GM12878 (cell line): ENCODE results near the gene NEK1. TPM values are rescaled to one million over a fixed set of nuclear protein-coding genes. Genes with fewer than 3 reads are reported as not detected.

Source experiments
- CHD4 ChIP-seq: fragments of 200-600 bp; sonication (generic); IDR thresholded peaks from 2 replicates; pipeline ENCODE4 v1.6.1; 2016; ENCODE audit warnings: mild to moderate bottlenecking
- HCFC1 ChIP-seq: fragments of 150-350 bp; IDR thresholded peaks from 2 replicates; pipeline ENCODE4 v1.6.1; 2014; ENCODE audit warnings: low read length
- MEF2A ChIP-seq: IDR thresholded peaks from 2 replicates; pipeline ENCODE4 v1.6.1; 2011; ENCODE audit warnings: low read depth, mild to moderate bottlenecking, low read length, moderate library complexity; ENCODE audit not compliant: insufficient read depth
- NFXL1 ChIP-seq: fragments of 450-650 bp; IDR thresholded peaks from 2 replicates; pipeline ENCODE4 v1.6.1; 2017; ENCODE audit warnings: antibody characterized with exemption, mild to moderate bottlenecking, borderline replicate concordance
- RBBP5 ChIP-seq: fragments of 200-600 bp; sonication (generic); conservative IDR thresholded peaks from 2 replicates; pipeline ENCODE4 v1.6.1; 2016
- SREBF2 ChIP-seq: IDR thresholded peaks from 2 replicates; pipeline ENCODE4 v1.6.1; 2012; ENCODE audit warnings: mild to moderate bottlenecking, low read length
- TCF7 ChIP-seq: IDR thresholded peaks from 2 replicates; pipeline ENCODE4 v1.6.1; 2014; ENCODE audit warnings: antibody characterized with exemption, borderline replicate concordance
- WRNIP1 ChIP-seq: IDR thresholded peaks from 2 replicates; pipeline ENCODE4 v1.6.1; 2011; ENCODE audit warnings: low read depth, low read length, improper control_type of control experiment, borderline replicate concordance
- ZNF217 ChIP-seq: fragments of 450-650 bp; IDR thresholded peaks from 2 replicates; pipeline ENCODE4 v1.6.1; 2017; ENCODE audit warnings: antibody characterized with exemption, mild to moderate bottlenecking
- polyA plus RNA-seq, 11 experiments: library from polyadenylated mRNA; depleted of rRNA in 4 of 11; unstranded in 6 of 11; stranded (reverse) in 5 of 11; fragments of >200 nt; fragmentation: Nextera tagmentation in 4 of 11; fragmentation: Illumina TruSeq in 1 of 11; extraction: Ambion mirVana in 4 of 11; extraction: Trizol in 1 of 11; gene quantifications; 1 replicate in 1 of 11; 2 replicates in 10 of 11; pipeline versions ENCODE4 v1.2.1 to v1.2.3, GENCODE V29; 2011 to 2016; ENCODE audit warnings: inconsistent platforms in 2 of 11, missing spikeins in 2 of 11, low read depth in 1 of 11
- total RNA-seq, 4 experiments: library from RNA; depleted of rRNA in 3 of 4; stranded (reverse); fragments of >200 nt in 3 of 4; fragmentation: Illumina TruSeq in 1 of 4; extraction: Trizol in 1 of 4; gene quantifications; 2 replicates each; pipeline versions ENCODE4 v1.2.1 to v1.2.3, GENCODE V29; 2013 to 2021
- TF ChIP-seq, protein P1 (sequence below): fragments of 450-650 bp; IDR thresholded peaks from 2 replicates; pipeline ENCODE4 v1.6.1; 2017; ENCODE audit warnings: mild to moderate bottlenecking, moderate library complexity
- TF ChIP-seq, protein P2 (sequence below), 3 experiments: IDR thresholded peaks in 2 of 3; conservative IDR thresholded peaks in 1 of 3; 2 replicates each; pipeline ENCODE4 v1.5.1; 2011; ENCODE audit warnings: low read depth in 3 of 3, low read length in 3 of 3, mild to moderate bottlenecking in 3 of 3, control low read depth in 2 of 3, moderate library complexity in 2 of 3, inconsistent platforms in 1 of 3, mixed read lengths in 1 of 3; ENCODE audit not compliant: control insufficient read depth in 2 of 3, insufficient read depth in 1 of 3; ENCODE audit errors: extremely low read depth in 1 of 3
- TF ChIP-seq, protein P3 (sequence below): fragments of 450-650 bp; IDR thresholded peaks from 2 replicates; pipeline ENCODE4 v1.6.1; 2017; ENCODE audit warnings: low read depth, mild to moderate bottlenecking, moderate library complexity

Gene NEK1
- total and polyA plus RNA-seq, 10 of the 15 experiments (the other 5 are each of a cell fraction or from before 2014, with no cell fraction given), result 4.9 to 16.1 (median 7.5) TPM

DNA sequence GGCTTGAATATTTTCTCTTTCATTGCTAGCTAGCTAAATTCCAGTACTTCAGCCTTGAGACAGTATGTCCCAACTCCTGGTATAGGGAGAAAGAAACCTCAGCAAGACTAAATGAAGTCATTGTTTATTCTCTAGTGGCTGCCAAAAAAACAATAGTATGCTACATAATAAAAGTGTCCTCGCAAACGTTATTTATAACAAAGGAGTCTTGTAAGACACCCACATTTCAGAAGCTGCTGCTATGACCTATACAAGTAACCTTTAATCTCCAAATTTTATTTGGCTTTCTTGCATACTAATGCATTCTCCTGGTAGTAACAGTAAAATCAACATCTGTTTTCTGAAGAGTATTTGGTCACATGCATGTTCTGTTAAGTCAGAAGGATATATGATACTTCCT lies 28.8 kb downstream of the NEK1 start (continued):
- TF ChIP-seq, protein P1, sequence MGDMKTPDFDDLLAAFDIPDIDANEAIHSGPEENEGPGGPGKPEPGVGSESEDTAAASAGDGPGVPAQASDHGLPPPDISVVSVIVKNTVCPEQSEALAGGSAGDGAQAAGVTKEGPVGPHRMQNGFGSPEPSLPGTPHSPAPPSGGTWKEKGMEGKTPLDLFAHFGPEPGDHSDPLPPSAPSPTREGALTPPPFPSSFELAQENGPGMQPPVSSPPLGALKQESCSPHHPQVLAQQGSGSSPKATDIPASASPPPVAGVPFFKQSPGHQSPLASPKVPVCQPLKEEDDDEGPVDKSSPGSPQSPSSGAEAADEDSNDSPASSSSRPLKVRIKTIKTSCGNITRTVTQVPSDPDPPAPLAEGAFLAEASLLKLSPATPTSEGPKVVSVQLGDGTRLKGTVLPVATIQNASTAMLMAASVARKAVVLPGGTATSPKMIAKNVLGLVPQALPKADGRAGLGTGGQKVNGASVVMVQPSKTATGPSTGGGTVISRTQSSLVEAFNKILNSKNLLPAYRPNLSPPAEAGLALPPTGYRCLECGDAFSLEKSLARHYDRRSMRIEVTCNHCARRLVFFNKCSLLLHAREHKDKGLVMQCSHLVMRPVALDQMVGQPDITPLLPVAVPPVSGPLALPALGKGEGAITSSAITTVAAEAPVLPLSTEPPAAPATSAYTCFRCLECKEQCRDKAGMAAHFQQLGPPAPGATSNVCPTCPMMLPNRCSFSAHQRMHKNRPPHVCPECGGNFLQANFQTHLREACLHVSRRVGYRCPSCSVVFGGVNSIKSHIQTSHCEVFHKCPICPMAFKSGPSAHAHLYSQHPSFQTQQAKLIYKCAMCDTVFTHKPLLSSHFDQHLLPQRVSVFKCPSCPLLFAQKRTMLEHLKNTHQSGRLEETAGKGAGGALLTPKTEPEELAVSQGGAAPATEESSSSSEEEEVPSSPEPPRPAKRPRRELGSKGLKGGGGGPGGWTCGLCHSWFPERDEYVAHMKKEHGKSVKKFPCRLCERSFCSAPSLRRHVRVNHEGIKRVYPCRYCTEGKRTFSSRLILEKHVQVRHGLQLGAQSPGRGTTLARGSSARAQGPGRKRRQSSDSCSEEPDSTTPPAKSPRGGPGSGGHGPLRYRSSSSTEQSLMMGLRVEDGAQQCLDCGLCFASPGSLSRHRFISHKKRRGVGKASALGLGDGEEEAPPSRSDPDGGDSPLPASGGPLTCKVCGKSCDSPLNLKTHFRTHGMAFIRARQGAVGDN, result no peak
- TF ChIP-seq, protein P2, sequence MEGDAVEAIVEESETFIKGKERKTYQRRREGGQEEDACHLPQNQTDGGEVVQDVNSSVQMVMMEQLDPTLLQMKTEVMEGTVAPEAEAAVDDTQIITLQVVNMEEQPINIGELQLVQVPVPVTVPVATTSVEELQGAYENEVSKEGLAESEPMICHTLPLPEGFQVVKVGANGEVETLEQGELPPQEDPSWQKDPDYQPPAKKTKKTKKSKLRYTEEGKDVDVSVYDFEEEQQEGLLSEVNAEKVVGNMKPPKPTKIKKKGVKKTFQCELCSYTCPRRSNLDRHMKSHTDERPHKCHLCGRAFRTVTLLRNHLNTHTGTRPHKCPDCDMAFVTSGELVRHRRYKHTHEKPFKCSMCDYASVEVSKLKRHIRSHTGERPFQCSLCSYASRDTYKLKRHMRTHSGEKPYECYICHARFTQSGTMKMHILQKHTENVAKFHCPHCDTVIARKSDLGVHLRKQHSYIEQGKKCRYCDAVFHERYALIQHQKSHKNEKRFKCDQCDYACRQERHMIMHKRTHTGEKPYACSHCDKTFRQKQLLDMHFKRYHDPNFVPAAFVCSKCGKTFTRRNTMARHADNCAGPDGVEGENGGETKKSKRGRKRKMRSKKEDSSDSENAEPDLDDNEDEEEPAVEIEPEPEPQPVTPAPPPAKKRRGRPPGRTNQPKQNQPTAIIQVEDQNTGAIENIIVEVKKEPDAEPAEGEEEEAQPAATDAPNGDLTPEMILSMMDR (IDR thresholded peaks at IDR 0.05 in 2 of 3, conservative IDR thresholded peaks at IDR 0.05 in 1 of 3; ENCODE audit: control insufficient read depth in 2 of 3, extremely low read depth in 1 of 3, insufficient read depth in 1 of 3, low read depth in 3 of 3, low read length in 3 of 3), result no peak
- TF ChIP-seq HCFC1, result no peak
- TF ChIP-seq RBBP5, result no peak
- no peak for TF ChIP-seq ZNF217
- no peak for TF ChIP-seq TCF7
- no peak for TF ChIP-seq NFXL1
- TF ChIP-seq CHD4, result no peak
- TF ChIP-seq MEF2A, result no peak
- TF ChIP-seq, protein P3, sequence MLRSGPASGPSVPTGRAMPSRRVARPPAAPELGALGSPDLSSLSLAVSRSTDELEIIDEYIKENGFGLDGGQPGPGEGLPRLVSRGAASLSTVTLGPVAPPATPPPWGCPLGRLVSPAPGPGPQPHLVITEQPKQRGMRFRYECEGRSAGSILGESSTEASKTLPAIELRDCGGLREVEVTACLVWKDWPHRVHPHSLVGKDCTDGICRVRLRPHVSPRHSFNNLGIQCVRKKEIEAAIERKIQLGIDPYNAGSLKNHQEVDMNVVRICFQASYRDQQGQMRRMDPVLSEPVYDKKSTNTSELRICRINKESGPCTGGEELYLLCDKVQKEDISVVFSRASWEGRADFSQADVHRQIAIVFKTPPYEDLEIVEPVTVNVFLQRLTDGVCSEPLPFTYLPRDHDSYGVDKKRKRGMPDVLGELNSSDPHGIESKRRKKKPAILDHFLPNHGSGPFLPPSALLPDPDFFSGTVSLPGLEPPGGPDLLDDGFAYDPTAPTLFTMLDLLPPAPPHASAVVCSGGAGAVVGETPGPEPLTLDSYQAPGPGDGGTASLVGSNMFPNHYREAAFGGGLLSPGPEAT, result no peak
- no peak for TF ChIP-seq WRNIP1
- no peak for TF ChIP-seq SREBF2
